ENCODE measurements around the gene COX7A2L.

Gene COX7A2L

DNA sequence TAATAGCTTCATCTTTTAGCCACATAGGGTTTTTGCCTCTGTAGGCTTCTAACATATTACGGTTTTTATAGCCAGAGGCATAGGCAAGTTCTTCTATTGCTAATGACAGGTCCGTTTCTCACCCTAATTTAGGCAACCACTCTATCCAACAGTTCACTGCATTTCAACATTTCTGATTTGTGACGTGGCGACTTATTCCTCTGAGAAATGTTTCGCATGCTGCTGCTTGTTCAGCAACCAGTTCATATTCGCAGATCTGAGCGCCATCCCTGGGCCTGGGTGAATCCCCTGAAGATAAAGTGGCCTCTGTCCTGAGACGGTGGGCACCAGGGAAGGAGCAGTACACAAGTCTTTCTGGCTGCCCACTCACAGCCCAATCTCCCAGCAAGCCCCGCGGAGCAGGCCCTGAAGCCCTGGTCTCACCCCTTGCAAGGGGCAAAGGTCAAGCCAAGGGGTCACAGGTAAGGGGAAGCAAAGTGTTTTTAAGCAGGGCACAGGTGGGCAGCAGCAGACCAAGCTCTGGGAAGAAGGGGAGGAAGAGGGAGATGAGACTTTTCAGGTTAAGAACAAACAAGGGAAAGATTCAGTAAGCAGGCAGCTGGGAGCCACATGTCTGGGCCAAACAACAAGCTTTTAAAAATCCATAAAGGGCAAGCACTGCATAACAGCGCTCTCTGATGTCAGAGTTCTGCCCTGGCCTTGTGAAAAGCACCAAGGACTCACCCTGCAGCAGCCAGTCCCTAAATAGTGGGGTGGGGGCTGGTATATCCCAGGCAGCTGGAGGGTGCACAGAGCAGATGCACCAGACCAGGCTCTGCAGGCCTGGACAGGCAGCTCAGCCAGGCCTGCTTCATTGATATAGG is 10.8 kb upstream of the COX7A2L start:
- TF ChIP-seq, protein P1, sequence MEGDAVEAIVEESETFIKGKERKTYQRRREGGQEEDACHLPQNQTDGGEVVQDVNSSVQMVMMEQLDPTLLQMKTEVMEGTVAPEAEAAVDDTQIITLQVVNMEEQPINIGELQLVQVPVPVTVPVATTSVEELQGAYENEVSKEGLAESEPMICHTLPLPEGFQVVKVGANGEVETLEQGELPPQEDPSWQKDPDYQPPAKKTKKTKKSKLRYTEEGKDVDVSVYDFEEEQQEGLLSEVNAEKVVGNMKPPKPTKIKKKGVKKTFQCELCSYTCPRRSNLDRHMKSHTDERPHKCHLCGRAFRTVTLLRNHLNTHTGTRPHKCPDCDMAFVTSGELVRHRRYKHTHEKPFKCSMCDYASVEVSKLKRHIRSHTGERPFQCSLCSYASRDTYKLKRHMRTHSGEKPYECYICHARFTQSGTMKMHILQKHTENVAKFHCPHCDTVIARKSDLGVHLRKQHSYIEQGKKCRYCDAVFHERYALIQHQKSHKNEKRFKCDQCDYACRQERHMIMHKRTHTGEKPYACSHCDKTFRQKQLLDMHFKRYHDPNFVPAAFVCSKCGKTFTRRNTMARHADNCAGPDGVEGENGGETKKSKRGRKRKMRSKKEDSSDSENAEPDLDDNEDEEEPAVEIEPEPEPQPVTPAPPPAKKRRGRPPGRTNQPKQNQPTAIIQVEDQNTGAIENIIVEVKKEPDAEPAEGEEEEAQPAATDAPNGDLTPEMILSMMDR (IDR thresholded peaks at IDR 0.05) = no peak

DNA sequence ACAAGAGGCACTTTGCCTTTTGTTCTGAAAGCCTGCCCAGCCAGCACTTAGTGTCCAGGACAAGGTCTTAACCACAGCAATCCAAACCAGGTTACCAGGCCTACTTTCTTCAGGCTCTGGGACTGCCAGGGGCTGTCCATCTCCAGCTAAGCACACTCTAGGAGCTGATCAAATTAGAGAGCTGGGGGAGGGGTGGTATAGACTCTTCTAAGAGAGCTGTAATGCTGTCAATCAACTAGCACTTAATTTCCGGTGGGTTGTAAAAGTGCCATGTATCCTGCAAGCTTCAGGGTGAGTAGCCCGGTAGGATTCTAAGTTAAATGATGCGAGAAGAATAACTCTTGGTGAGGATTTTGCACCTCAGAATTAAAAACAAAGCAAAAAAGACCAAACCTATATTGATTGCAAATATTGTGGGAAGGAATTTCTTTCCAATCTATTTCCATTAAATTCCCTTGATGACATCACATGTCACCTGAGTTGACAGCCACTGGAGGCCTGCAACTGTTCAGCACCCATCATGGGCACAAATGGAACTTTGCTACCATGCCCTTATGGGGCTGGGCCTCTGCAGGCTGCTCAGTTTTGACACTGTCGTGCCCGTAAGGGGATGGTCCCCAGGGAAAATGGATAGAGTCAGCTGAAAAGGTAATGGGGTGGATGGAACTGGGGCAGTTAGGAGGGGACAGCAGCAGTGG is 8.7 kb upstream of the COX7A2L start:
- TF ChIP-seq, protein P1 (IDR thresholded peaks at IDR 0.05) = no peak

DNA sequence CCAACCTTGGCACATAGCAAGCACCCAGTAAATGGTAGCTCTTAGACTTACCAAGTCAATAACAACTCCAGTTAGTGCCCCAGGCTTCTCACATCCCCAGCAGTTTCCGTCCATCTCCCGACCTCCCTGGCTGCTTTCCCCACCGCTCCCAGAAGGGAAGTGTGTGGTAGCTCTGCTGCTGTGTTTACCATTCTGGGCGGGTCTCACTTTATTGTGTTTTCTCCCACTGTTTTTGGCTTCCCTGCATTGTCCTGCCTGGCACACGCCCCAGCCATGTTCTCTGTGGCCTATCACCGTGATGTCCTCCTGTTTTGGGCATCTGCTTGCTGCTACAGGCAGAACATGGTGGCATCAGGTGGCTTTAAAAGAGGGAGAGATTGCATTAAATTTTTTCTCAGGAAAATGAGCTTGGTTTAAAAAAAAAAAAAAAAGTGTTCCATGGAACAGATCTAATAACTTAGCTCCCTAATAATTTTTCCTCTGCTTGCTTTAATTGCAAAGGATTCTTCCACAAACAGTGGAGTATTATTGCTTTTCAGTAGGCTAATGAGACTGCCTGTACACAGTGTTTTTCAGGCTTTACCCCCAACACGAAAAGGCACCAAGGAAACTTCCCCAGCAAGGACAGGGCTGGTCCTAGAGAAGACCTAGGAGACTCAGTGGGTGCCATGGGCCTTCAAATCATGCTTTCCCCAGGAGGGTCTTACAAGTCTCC is 8.0 kb upstream of the COX7A2L start:
- TF ChIP-seq, protein P1 (IDR thresholded peaks at IDR 0.05) = no peak

DNA sequence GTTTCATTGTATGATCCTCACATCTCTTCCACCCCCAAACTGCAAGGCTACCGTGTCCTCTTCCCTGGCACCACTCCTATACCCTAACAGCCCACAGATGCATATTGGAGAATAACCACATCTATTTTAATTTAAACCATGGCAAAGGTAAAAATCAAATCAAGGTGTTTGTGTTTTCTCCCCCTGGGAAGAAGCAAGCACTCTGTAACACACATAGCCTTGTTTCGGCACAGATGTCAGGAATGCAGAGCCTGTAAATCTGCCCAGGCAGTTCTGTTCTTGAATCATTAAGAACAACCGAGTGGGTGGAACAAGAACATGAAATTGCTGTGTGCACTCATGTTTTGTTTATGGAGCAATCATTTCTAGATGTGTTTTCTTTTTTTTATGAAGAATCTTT is 6.8 kb upstream of the COX7A2L start:
- TF ChIP-seq, protein P1 (IDR thresholded peaks at IDR 0.05) = no peak

DNA sequence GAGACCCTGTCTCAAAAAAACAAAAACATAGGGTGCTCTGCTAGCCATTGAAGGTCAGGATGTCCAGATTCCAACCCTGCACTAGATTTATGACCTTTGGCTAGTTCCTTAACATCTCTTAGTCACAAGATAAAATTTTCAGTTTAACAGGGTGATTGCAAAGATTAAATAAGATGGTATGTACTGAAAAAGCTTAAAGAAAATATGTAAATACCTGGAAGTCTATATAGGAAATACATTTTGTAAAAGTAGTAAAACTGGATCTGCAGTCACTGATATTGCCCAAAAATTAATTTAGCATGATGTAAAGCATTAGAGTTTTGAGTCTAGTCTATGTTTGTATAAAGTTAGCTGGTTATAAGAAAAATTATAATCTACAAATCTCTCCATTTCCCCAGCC is 5.4 kb upstream of the COX7A2L start:
- TF ChIP-seq, protein P1 (IDR thresholded peaks at IDR 0.05) = no peak

DNA sequence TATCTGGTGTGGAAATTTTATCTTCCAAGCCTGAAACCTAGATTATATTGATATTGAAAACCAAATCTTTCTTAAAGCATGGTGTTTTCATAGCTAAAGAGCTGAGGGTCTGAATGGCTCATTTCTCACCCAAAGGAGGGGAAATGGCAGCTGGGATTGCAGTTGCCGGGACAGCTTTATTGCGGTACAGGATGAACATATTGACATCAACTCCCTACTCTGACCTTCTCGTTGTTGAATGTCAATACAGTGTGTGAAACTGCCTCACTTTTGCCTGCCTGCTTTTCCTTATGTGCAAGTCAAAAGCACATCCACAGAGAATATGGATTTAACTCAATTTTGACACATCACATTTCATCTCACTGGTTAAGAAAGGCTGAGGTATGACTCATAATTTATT is 3.6 kb upstream of the COX7A2L start:
- TF ChIP-seq, protein P1 (IDR thresholded peaks at IDR 0.05) = no peak

DNA sequence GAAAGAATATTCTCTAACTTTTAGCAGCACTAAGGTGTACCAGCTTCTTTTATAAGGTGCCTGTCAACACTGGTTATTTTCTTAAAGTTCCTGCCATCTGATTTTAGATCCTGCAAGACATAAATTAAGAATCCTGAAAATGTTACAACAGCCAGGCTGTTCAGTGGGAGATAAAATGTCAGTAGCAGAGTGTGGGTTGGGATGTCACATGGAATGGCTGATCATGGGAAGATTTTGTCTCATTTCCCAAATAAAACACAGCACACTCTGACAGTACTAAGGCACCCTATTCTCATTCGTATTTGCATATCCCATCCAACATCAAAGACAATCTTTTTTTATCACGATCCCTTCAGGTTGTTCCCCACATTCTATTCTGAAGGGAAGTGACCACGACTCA is 2.4 kb upstream of the COX7A2L start:
- TF ChIP-seq, protein P1 (IDR thresholded peaks at IDR 0.05) = no peak
